HG03442 (cell line): ENCODE measurements around the gene AP1G1.
"Not testable (repeated sequence)": the region's sequence is repeated elsewhere in the genome, so short reads cannot be mapped to it uniquely, and the experiment has no call there.

Source experiments
- ATAC-seq: cut with Tn5 transposase; IDR thresholded peaks from one replicate; pipeline ENCODE4 v1.9.1; 2021; ENCODE audit warnings: mild to moderate bottlenecking, moderate library complexity; ENCODE audit not compliant: unreplicated experiment

The AP1G1 gene

GRCh38 chr16:71709229-71709781 is 99.3 kb downstream of the AP1G1 start:
- ATAC-seq = no peak

GRCh38 chr16:71708696-71709095 is 99.9 kb downstream of the AP1G1 start:
- no peak for ATAC-seq

GRCh38 chr16:71707199-71707598 is 101.4 kb downstream of the AP1G1 start:
- ATAC-seq = no peak

- ATAC-seq = no peak
Observed at GRCh38 chr16:71706046-71706445, 102.6 kb downstream of the AP1G1 start.

- no peak for ATAC-seq
Observed at GRCh38 chr16:71703333-71703732, 105.3 kb downstream of the AP1G1 start.

GRCh38 chr16:71700831-71701230 is 107.8 kb downstream of the AP1G1 start:
- no peak for ATAC-seq

GRCh38 chr16:71698491-71698890 is 110.1 kb downstream of the AP1G1 start:
- no peak for ATAC-seq

GRCh38 chr16:71693164-71693563 is 115.5 kb downstream of the AP1G1 start:
- ATAC-seq = no peak

- no peak for ATAC-seq
Observed at GRCh38 chr16:71689901-71690300, 118.7 kb downstream of the AP1G1 start.

GRCh38 chr16:71687861-71688260 is 120.8 kb downstream of the AP1G1 start:
- ATAC-seq = no peak

GRCh38 chr16:71684280-71684679 is 124.4 kb downstream of the AP1G1 start:
- not testable (repeated sequence) for ATAC-seq

- no peak for ATAC-seq
Observed at GRCh38 chr16:71681360-71681759, 127.3 kb downstream of the AP1G1 start.
